T-cell (primary cell): Measurements from ENCODE around the gene UGT1A7. TPM values are rescaled to one million over a fixed set of nuclear protein-coding genes. Genes with fewer than 3 reads are reported as not detected.

Source experiments
- ATAC-seq, 4 experiments: fragments of 200-7000 bp in 3 of 4; fragments of 150-1000 bp in 1 of 4; cut with Tn5 transposase; replicated peaks in 1 of 4; 1 replicate in 3 of 4; 2 replicates in 1 of 4; pipeline ENCODE4 v1.10.0; 2021; ENCODE audit warnings: moderate library complexity in 3 of 4, mild to moderate bottlenecking in 2 of 4, moderate number of reproducible peaks in 1 of 4
- CTCF ChIA-PET, 2 donors: fragments of 300-600 bp; sonication (Branson Sonifier 250); formaldehyde crosslinking; loops; one replicate each; lab custom pipeline; 2022; ENCODE audit warnings: antibody characterized with exemption in 2 of 2; lab: Charles Lee
- POLR2A ChIA-PET, 2 donors: fragments of 300-600 bp; sonication (Branson Sonifier 250); formaldehyde crosslinking; loops; one replicate each; lab custom pipeline; 2022; ENCODE audit warnings: antibody characterized with exemption in 2 of 2; lab: Charles Lee
- DNase-seq, 35 experiments: peaks; one replicate each; pipeline versions ENCODE4 v3.0.0 to v3.0.0-alpha.2; 2013 to 2023
- H3K27ac ChIP-seq: one replicate; pipeline ENCODE4 v1.5.1; 2013; ENCODE audit warnings: low read length
- H3K27me3 ChIP-seq, 2 experiments: replicated peaks in 1 of 2; 1 replicate in 1 of 2; 2 replicates in 1 of 2; pipeline versions ENCODE4 v1.6.1 to v1.7.0; 2013; ENCODE audit warnings: low read length in 1 of 2, mixed read lengths in 1 of 2; ENCODE audit not compliant: control insufficient read depth in 2 of 2, insufficient read depth in 2 of 2; ENCODE audit errors: extremely low read depth in 1 of 2
- H3K36me3 ChIP-seq, 2 donors: 1 replicate in 1 of 2; 2 replicates in 1 of 2; pipeline versions ENCODE4 v1.6.1 to v1.7.0; 2013; ENCODE audit warnings: low read length in 1 of 2; ENCODE audit not compliant: control insufficient read depth in 2 of 2, insufficient read depth in 1 of 2; ENCODE audit errors: extremely low read depth in 1 of 2
- H3K4me1 ChIP-seq, 2 experiments: 1 replicate in 1 of 2; 2 replicates in 1 of 2; pipeline versions ENCODE4 v1.6.1 to v1.7.0; 2013; ENCODE audit warnings: low read length in 2 of 2, mixed read lengths in 1 of 2; ENCODE audit not compliant: insufficient read depth in 2 of 2, control insufficient read depth in 1 of 2; ENCODE audit errors: extremely low read depth in 1 of 2
- H3K4me3 ChIP-seq, 2 donors: 1 replicate in 1 of 2; 2 replicates in 1 of 2; pipeline versions ENCODE4 v1.5.1 to v1.7.0; 2013; ENCODE audit warnings: mild to moderate bottlenecking in 2 of 2, low read length in 1 of 2, moderate library complexity in 1 of 2; ENCODE audit not compliant: control insufficient read depth in 1 of 2; ENCODE audit errors: extremely low read depth in 1 of 2
- H3K9me3 ChIP-seq: 2 replicates; pipeline ENCODE4 v1.7.0; 2013
- H3K27ac Mint-ChIP-seq, 2 donors: one replicate each; pipeline ENCODE4 v1.8.0; 2020 to 2021; ENCODE audit warnings: mild to moderate bottlenecking in 2 of 2, mixed read lengths in 2 of 2
- H3K27me3 Mint-ChIP-seq, 2 donors: one replicate each; pipeline ENCODE4 v1.8.0; 2021 to 2022; ENCODE audit warnings: mixed read lengths in 2 of 2
- H3K36me3 Mint-ChIP-seq: one replicate; pipeline ENCODE4 v1.8.0; 2021; ENCODE audit warnings: mixed read lengths
- H3K4me1 Mint-ChIP-seq, 3 donors: one replicate each; pipeline ENCODE4 v1.8.0; 2020 to 2022; ENCODE audit warnings: mixed read lengths in 3 of 3, mild to moderate bottlenecking in 1 of 3
- H3K4me3 Mint-ChIP-seq, 3 donors: one replicate each; pipeline ENCODE4 v1.8.0; 2020 to 2022; ENCODE audit warnings: mild to moderate bottlenecking in 3 of 3, mixed read lengths in 3 of 3, moderate library complexity in 3 of 3
- H3K9me3 Mint-ChIP-seq, 3 donors: one replicate each; pipeline ENCODE4 v1.8.0; 2020 to 2022; ENCODE audit warnings: mixed read lengths in 3 of 3
- WGBS: methylation state at CpG from one replicate; pipeline ENCODE4 v1.1.5; 2013; ENCODE audit warnings: missing lambda C conversion rate; ENCODE audit not compliant: insufficient coverage; 5-methylcytosine and 5-hydroxymethylcytosine counted together
- total RNA-seq, 35 experiments: library from RNA in 6 of 35; stranded (reverse) in 6 of 35; fragments of 120-200 nt in 1 of 35; gene quantifications; one replicate each; pipeline versions ENCODE4 v1.2.1 to v1.2.4 and lab custom pipeline; 2013 to 2026

Gene UGT1A7
- total RNA-seq, 5 donors from 2014 or later (not counting 1 experiment from before 2014, with no cell fraction given): 0.10 TPM; not detected in 4

- H3K9me3 Mint-ChIP-seq: peaks cover 0 to 12% (median 8%) of the 10 kb centered on the region in 3 donors
- no peak overlapping the region for H3K27ac Mint-ChIP-seq
- no peaks in the 10 kb centered on the region for H3K4me1 Mint-ChIP-seq
- POLR2A ChIA-PET: no interaction called here
- CTCF ChIA-PET: no interaction called here
- H3K27me3 Mint-ChIP-seq: peaks cover 22 to 30% of the 10 kb centered on the region in 2 donors
- H3K4me3 ChIP-seq: no peak overlapping the region
- 20% methylated on average over 1 of the region's 1 CpG for WGBS
- peaks cover 0 to 5% of the 10 kb centered on the region in 2 experiments for H3K27me3 ChIP-seq
- no peaks in the 10 kb centered on the region for H3K36me3 Mint-ChIP-seq
- no peaks in the 10 kb centered on the region for H3K9me3 ChIP-seq
- no peaks in the 10 kb centered on the region for H3K4me1 ChIP-seq
- H3K4me3 Mint-ChIP-seq: no peak overlapping the region
- DNase-seq (no peak), ATAC-seq (no peak)
- H3K27ac ChIP-seq: no peak overlapping the region
- H3K36me3 ChIP-seq: no peaks in the 10 kb centered on the region
Measured at GRCh38 chr2:233663911-233664310, 17.8 kb upstream of the UGT1A7 start.

GRCh38 chr2:233668605-233669260 lies 13.0 kb upstream of the UGT1A7 start:
- no peak for DNase-seq
- ChIA-PET POLR2A (no interaction called here), CTCF (no interaction called here)
- WGBS: 92% methylated on average over 2 of the region's 4 CpGs
- Mint-ChIP-seq H3K4me1 (no peaks in the 10 kb centered on the region), H3K9me3 (peaks cover 0 to 12% (median 8%) of the 10 kb centered on the region in 3 donors), H3K36me3 (no peaks in the 10 kb centered on the region), H3K27ac (no peak overlapping the region), H3K27me3 (peaks cover 30 to 38% of the 10 kb centered on the region in 2 donors), H3K4me3 (no peak overlapping the region)
- Histone ChIP-seq H3K27ac (no peak overlapping the region), H3K4me3 (no peak overlapping the region), H3K36me3 (no peaks in the 10 kb centered on the region), H3K9me3 (no peaks in the 10 kb centered on the region), H3K27me3 (peaks cover 0 to 3% of the 10 kb centered on the region in 2 experiments), H3K4me1 (no peaks in the 10 kb centered on the region)
- no peak for ATAC-seq

DNA sequence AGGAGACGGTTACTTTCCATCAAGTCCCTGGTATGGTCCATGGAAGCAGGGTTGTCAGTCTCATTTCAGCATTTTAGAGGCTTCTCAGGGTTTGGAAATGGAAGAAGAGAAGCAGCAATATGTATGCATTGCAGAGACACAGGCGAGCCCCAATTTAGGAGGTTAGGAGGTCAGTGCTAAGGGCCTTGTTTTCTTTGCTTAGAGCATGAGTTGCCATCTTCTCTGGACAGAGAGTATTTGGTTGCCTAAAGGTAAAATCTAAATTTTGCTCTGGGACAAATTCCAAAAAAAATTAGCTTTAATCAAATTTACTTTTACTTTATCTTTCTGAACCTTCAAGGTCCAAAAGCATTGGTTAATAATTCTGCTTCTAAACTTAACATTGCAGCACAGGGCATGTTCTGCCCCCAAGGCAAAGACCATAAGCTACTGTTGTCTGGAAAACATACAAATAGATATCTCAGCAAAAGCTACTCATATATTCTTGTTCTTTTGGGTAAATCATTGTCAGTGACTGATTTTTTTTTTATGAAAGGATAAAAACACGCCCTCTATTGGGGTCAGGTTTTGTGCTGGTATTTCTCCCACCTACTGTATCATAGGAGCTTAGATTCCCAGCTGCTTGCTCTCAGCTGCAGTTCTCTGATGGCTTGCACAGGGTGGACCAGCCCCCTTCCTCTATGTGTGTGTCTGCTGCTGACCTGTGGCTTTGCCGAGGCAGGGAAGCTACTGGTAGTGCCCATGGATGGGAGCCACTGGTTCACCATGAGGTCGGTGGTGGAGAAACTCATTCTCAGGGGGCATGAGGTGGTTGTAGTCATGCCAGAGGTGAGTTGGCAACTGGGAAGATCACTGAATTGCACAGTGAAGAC lies 10.2 kb upstream of the UGT1A7 start, which contains the start of gene UGT1A9:
TSS of gene UGT1A9 (plus strand) at position 609 of the 872 bp plus-strand sequence. CDS start at position 646, 37 bp downstream.
- no peak for ATAC-seq
- Mint-ChIP-seq H3K4me1 (no peaks in the 10 kb centered on the region), H3K27ac (no peak within 1 kb of the TSS), H3K9me3 (peaks cover 0 to 8% (median 5%) of the 10 kb centered on the region in 3 donors), H3K4me3 (no peak within 1 kb of the TSS), H3K36me3 (no peaks in the 10 kb centered on the region), H3K27me3 (peaks cover 30 to 32% of the 10 kb centered on the region in 2 donors)
- Histone ChIP-seq H3K27me3 (no peaks in the 10 kb centered on the region), H3K4me1 (no peaks in the 10 kb centered on the region), H3K9me3 (no peaks in the 10 kb centered on the region), H3K4me3 (no peak within 1 kb of the TSS), H3K27ac (no peak within 1 kb of the TSS), H3K36me3 (no peaks in the 10 kb centered on the region)
- WGBS: 100% methylated on average over 1 of the region's 5 CpGs
- DNase-seq: no peak
- CTCF ChIA-PET: no interaction called here
- POLR2A ChIA-PET: no interaction called here

- Histone ChIP-seq H3K9me3 (no peaks in the 10 kb centered on the region), H3K4me1 (no peaks in the 10 kb centered on the region), H3K36me3 (no peaks in the 10 kb centered on the region), H3K27me3 (no peaks in the 10 kb centered on the region), H3K4me3 (no peak overlapping the region), H3K27ac (no peak overlapping the region)
- WGBS: no CpG with 5 or more reads among the region's 3 CpGs
- Mint-ChIP-seq H3K36me3 (no peaks in the 10 kb centered on the region), H3K4me3 (no peak overlapping the region), H3K27me3 (peaks cover 34 to 42% of the 10 kb centered on the region in 2 donors), H3K27ac (no peak overlapping the region), H3K4me1 (no peaks in the 10 kb centered on the region), H3K9me3 (peaks cover 0 to 8% (median 5%) of the 10 kb centered on the region in 3 donors)
- POLR2A ChIA-PET: no interaction called here
- CTCF ChIA-PET: no interaction called here
- ATAC-seq (no peak), DNase-seq (no peak)
Measured at GRCh38 chr2:233672886-233673285, 8.8 kb upstream of the UGT1A7 start.

GRCh38 chr2:233673896-233674295 lies 7.8 kb upstream of the UGT1A7 start:
- no peaks in the 10 kb centered on the region for H3K9me3 ChIP-seq
- Mint-ChIP-seq H3K4me3 (no peak overlapping the region), H3K36me3 (no peaks in the 10 kb centered on the region), H3K27me3 (peaks cover 31 to 37% of the 10 kb centered on the region in 2 donors), H3K4me1 (no peaks in the 10 kb centered on the region), H3K9me3 (peaks cover 0 to under 1% (median 0%) of the 10 kb centered on the region in 3 donors), H3K27ac (no peak overlapping the region)
- H3K27me3 ChIP-seq: no peaks in the 10 kb centered on the region
- no peak for ATAC-seq
- no peak overlapping the region for H3K4me3 ChIP-seq
- POLR2A ChIA-PET: no interaction called here
- CTCF ChIA-PET: no interaction called here
- H3K27ac ChIP-seq: no peak overlapping the region
- H3K4me1 ChIP-seq: no peaks in the 10 kb centered on the region
- H3K36me3 ChIP-seq: no peaks in the 10 kb centered on the region
- no peak for DNase-seq

DNA sequence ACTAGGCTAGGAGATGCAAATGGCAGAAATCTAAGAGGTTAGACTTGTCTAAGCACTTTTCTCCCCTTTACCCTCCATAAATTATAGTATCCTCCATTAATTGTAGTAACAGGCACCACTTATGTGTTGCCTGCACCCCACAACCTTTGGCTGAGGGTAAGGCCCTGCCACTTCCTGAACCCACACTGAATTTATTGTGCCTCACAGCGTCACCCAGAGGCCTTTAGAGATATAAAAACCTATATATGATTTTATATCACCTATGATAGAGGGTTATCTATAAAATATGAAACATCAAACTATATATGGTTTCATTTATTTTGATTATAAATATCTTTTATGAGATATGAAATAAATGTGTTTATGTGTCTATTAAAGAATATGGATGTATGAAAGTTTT lies 7.4 kb upstream of the UGT1A7 start:
- ATAC-seq (no peak), DNase-seq (no peak)
- Mint-ChIP-seq H3K9me3 (no peaks in the 10 kb centered on the region), H3K36me3 (no peaks in the 10 kb centered on the region), H3K4me3 (no peak overlapping the region), H3K4me1 (no peaks in the 10 kb centered on the region), H3K27me3 (peaks cover 32 to 38% of the 10 kb centered on the region in 2 donors), H3K27ac (no peak overlapping the region)
- Histone ChIP-seq H3K4me1 (no peaks in the 10 kb centered on the region), H3K27ac (no peak overlapping the region), H3K9me3 (no peaks in the 10 kb centered on the region), H3K36me3 (no peaks in the 10 kb centered on the region), H3K27me3 (no peaks in the 10 kb centered on the region), H3K4me3 (no peak overlapping the region)
- WGBS: no CpG with 5 or more reads among the region's 1 CpG
- ChIA-PET POLR2A (no interaction called here), CTCF (no interaction called here)
